ENCODE measurements around the gene C14orf93. TPM values are rescaled to one million over a fixed set of nuclear protein-coding genes. Genes with fewer than 3 reads are reported as not detected.

Gene C14orf93
- total RNA-seq, 1 experiment from 2014 or later: 9.9 TPM

DNA sequence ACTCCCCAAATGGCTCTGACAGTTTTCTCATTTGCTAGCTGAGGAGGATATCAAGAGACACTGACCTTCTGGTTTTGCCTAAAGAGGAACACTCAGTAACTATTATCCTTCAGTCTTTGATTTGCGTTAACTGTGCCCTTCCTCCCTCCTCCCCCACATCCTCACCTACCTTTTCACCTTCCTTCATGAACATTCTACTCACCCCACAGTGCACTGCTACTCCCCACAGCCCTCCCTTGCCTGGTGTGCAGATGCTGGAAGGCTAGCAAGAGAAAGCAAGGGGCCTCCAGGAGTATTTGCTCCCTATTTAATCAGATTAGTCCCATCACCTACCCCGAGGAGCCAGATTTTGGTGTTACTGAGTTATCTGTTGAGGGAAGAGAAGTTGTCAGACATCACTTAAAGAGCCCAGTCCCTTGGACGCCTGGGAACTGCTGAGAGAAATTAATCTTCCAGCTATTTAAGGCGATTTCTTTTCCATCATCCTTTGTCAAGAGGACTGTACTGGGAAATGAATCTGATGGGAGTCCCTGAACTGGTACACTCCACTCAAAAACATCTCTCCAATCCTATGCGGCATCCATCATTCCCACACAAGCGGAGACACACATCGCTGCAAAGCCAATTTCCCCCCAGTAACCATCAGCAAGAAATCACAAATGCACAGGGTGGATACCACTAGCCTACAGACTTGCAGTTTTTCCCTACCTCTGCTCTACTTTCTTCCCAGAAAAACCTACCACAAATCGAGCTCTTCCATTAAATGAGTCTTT lies 13.3 kb upstream of the C14orf93 start:
- no peak overlapping the region for H3K4me3 ChIP-seq (ENCODE audit: low read depth, low read length, poor library complexity, severe bottlenecking)
- peaks cover 17% of the 10 kb centered on the region for H3K36me3 ChIP-seq (ENCODE audit: insufficient read depth, low read length, poor library complexity, severe bottlenecking)
- intact Hi-C loops (cut with micrococcal nuclease; ENCODE audit: unreplicated experiment): no loop called here
- ChIA-PET CTCF (no interaction called here), POLR2A (ENCODE audit: low non-redundant PET) (interaction anchor here (0.7 kb wide), 2 partner anchors 67 to 1149 kb away, joined by 3 to 4 read pairs; partner anchors contain the start of gene HAUS4)
- no peak for DNase-seq (ENCODE audit: low spot score)
- H3K27me3 ChIP-seq (replicated peaks; ENCODE audit: insufficient read depth, low read depth, low read length, poor library complexity): no peaks in the 10 kb centered on the region
- no peaks in the 10 kb centered on the region for H3K9me3 ChIP-seq (ENCODE audit: low read depth, low read length, poor library complexity, severe bottlenecking)
- peak overlapping the region; percentile 95 for H3K27ac ChIP-seq (ENCODE audit: low read depth, low read length, poor library complexity, severe bottlenecking)
- TF ChIP-seq, protein P1, sequence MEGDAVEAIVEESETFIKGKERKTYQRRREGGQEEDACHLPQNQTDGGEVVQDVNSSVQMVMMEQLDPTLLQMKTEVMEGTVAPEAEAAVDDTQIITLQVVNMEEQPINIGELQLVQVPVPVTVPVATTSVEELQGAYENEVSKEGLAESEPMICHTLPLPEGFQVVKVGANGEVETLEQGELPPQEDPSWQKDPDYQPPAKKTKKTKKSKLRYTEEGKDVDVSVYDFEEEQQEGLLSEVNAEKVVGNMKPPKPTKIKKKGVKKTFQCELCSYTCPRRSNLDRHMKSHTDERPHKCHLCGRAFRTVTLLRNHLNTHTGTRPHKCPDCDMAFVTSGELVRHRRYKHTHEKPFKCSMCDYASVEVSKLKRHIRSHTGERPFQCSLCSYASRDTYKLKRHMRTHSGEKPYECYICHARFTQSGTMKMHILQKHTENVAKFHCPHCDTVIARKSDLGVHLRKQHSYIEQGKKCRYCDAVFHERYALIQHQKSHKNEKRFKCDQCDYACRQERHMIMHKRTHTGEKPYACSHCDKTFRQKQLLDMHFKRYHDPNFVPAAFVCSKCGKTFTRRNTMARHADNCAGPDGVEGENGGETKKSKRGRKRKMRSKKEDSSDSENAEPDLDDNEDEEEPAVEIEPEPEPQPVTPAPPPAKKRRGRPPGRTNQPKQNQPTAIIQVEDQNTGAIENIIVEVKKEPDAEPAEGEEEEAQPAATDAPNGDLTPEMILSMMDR (conservative IDR thresholded peaks at IDR 0.05; ENCODE audit: low read depth, low read length): no peak
- TF ChIP-seq EZH2 (IDR thresholded peaks at IDR 0.05; ENCODE audit: borderline replicate concordance, low read depth, low read length, poor library complexity, severe bottlenecking): no peak
- H3K4me1 ChIP-seq (ENCODE audit: insufficient read depth, low read length, poor library complexity, severe bottlenecking): peaks cover 69% of the 10 kb centered on the region
- no TSS peak for BruUV-seq (replicated peaks)

DNA sequence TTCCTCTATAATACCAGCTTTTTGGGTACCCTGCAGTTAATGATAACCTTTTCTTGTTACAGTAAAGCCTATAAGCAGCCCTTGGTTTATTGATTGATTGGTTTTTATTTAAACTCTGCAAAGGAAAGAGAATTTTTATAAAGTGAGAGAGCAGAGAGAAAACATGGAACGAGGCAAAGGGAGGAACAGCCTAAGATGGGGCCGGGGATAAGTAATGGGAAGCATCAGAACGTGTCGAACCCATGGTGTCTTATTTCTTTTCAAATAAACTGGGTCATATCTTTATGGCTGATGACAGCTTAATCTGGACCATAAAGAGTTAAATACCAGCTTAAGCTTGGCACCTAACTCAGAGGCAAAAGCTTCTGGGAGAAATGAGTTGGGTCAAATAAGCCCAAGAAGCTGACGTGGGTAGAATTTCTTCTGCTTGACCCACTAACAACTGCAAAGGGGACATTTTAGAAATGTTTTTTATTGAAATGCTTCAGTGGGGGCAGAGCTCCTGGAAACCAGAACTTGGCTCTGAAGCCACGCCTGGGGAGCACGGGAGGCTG lies 12.0 kb upstream of the C14orf93 start:
- no peak for TF ChIP-seq EZH2 (IDR thresholded peaks at IDR 0.05; ENCODE audit: borderline replicate concordance, low read depth, low read length, poor library complexity, severe bottlenecking)
- TF ChIP-seq, protein P1 (conservative IDR thresholded peaks at IDR 0.05; ENCODE audit: low read depth, low read length): no peak
- peaks cover 9% of the 10 kb centered on the region for H3K36me3 ChIP-seq (ENCODE audit: insufficient read depth, low read length, poor library complexity, severe bottlenecking)
- peak overlapping the region; percentile 95 for H3K27ac ChIP-seq (ENCODE audit: low read depth, low read length, poor library complexity, severe bottlenecking)
- no peak for DNase-seq (ENCODE audit: low spot score)
- BruUV-seq (replicated peaks): no TSS peak
- ChIA-PET CTCF (no interaction called here), POLR2A (ENCODE audit: low non-redundant PET) (no interaction called here)
- no peak overlapping the region for H3K4me3 ChIP-seq (ENCODE audit: low read depth, low read length, poor library complexity, severe bottlenecking)
- no peaks in the 10 kb centered on the region for H3K9me3 ChIP-seq (ENCODE audit: low read depth, low read length, poor library complexity, severe bottlenecking)
- intact Hi-C loops (cut with micrococcal nuclease; ENCODE audit: unreplicated experiment): no loop called here
- no peaks in the 10 kb centered on the region for H3K27me3 ChIP-seq (replicated peaks; ENCODE audit: insufficient read depth, low read depth, low read length, poor library complexity)
- H3K4me1 ChIP-seq (ENCODE audit: insufficient read depth, low read length, poor library complexity, severe bottlenecking): peaks cover 61% of the 10 kb centered on the region

DNA sequence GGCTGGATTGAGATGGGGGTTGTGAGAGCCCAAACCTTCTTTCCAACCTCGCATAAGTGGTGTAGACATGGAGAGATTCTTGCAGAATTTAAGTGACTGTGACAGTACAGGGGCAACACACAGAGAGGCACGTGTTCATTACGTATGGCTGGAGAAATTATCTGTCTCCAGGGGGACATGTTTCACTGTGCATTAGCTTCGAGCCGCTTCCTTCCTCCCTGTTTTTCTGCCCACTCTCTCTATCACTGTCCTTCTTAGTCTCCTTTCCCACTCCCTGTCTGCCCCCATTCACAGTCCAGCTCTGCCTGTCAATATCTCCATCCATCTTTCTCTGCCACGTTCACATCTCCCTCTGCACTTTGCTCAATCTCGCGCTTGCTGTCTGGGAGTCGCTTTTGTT lies 11.5 kb upstream of the C14orf93 start:
- peak overlapping the region; percentile 95 for H3K27ac ChIP-seq (ENCODE audit: low read depth, low read length, poor library complexity, severe bottlenecking)
- no TSS peak for BruUV-seq (replicated peaks)
- H3K36me3 ChIP-seq (ENCODE audit: insufficient read depth, low read length, poor library complexity, severe bottlenecking): peaks cover 7% of the 10 kb centered on the region
- intact Hi-C loops (cut with micrococcal nuclease; ENCODE audit: unreplicated experiment): no loop called here
- H3K27me3 ChIP-seq (replicated peaks; ENCODE audit: insufficient read depth, low read depth, low read length, poor library complexity): no peaks in the 10 kb centered on the region
- peaks cover 60% of the 10 kb centered on the region for H3K4me1 ChIP-seq (ENCODE audit: insufficient read depth, low read length, poor library complexity, severe bottlenecking)
- no peak for TF ChIP-seq EZH2 (IDR thresholded peaks at IDR 0.05; ENCODE audit: borderline replicate concordance, low read depth, low read length, poor library complexity, severe bottlenecking)
- TF ChIP-seq, protein P1 (conservative IDR thresholded peaks at IDR 0.05; ENCODE audit: low read depth, low read length): no peak
- DNase-seq (ENCODE audit: low spot score): peak; percentile 32
- ChIA-PET POLR2A (ENCODE audit: low non-redundant PET) (no interaction called here), CTCF (no interaction called here)
- no peaks in the 10 kb centered on the region for H3K9me3 ChIP-seq (ENCODE audit: low read depth, low read length, poor library complexity, severe bottlenecking)
- H3K4me3 ChIP-seq (ENCODE audit: low read depth, low read length, poor library complexity, severe bottlenecking): no peak overlapping the region
